IMR-90 (cell line): Measurements from ENCODE around the gene TEX101.

ENCODE experiments used
- CTCF ChIP-seq: conservative IDR thresholded peaks from 2 replicates; pipeline ENCODE4 v1.5.1; 2012; ENCODE audit warnings: mild to moderate bottlenecking, low read depth, low read length, improper control_type of control experiment
- RCOR1 ChIP-seq: IDR thresholded peaks from 2 replicates; pipeline ENCODE4 v1.6.1; 2012; ENCODE audit warnings: mild to moderate bottlenecking, low read length, improper control_type of control experiment; ENCODE audit not compliant: insufficient replicate concordance

- TF ChIP-seq CTCF: no peak
- no peak for TF ChIP-seq RCOR1
Observed at GRCh38 chr19:43395561-43395960, 19.1 kb upstream of the TEX101 start.
